Measurements from ENCODE around the gene RAB1B. TPM values are rescaled to one million over a fixed set of nuclear protein-coding genes. Genes with fewer than 3 reads are reported as not detected.

RAB1B gene
- total RNA-seq, 1 experiment from 2014 or later, result 380 TPM

DNA sequence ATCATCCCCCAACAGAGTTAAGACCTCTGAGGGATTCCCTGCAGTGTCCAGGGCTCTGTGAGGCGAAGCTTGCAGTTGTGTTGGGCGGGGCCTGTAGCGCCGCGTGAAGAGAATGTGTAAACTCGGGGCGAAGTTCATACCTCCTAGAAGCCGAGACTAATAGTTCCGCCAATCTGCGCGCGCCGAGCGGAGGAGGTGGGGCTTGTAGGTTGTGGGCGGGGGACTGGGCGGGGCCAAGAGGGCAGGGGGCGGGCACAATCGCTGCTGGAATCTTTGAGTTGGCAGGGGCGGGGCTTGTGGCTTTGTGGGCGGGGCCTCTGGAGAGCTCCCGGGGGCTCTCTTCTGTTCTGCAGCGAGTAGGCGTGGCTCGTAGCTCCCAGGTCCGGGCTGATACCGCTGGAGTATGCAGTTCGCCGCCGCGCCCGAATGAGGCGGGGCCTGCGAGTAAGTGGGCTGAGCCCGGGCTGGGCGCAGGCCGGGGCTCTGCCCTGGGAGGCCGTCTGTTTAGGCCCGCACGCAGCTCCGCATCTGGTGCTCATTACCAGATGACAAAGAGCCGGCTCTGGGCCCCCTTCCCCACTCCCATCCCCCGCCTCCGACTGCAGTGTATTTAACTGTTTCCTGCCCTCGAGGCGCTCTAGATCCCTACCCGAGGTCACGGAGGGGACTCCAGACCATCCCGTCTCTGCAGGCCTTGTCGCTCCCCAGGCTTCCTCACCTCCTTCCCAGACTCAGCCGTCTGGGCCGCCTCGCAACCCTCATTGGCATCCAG is 44.3 kb downstream of the RAB1B start:
- ATAC-seq, result peak; percentile 88
- DNase-seq, result peak; percentile 99
- Histone ChIP-seq H3K9ac (ENCODE audit: low read length) (peak overlapping the region; percentile 36; the same call in 1 of the 2 replicates), H3K9me3 (ENCODE audit: low read length) (no peaks in the 10 kb centered on the region), H3K9me2 (replicated peaks; ENCODE audit: low read length) (no peaks in the 10 kb centered on the region), H3K36me3 (ENCODE audit: low read depth, low read length) (no peaks in the 10 kb centered on the region), H3K4me1 (ENCODE audit: insufficient read depth, low read length) (peaks cover 5% of the 10 kb centered on the region), H4K20me1 (ENCODE audit: low read length) (no peaks in the 10 kb centered on the region), H3K27me3 (ENCODE audit: low read length) (no peaks in the 10 kb centered on the region), H3K4me2 (ENCODE audit: low read length) (peak overlapping the region; percentile 87), H3K79me2 (ENCODE audit: low read length) (no peaks in the 10 kb centered on the region), H3K27ac (ENCODE audit: low read length) (peak overlapping the region; percentile 30; the same call in 1 of the 2 replicates), H2AFZ (ENCODE audit: low read length) (peak overlapping the region; percentile 85), H3F3A (ENCODE audit: low read length, unreplicated experiment) (no peaks in the 10 kb centered on the region), H3K4me3 (ENCODE audit: low read length) (peak overlapping the region; percentile 77)
- BruUV-seq (replicated peaks), result TSS peak; percentile 50
- intact Hi-C loops (cut with micrococcal nuclease), result loop anchor here (1.0 kb wide), 2 partner anchors 16 to 74 kb away; no protein-coding TSS in a partner anchor
- CTCF ChIA-PET, result interaction anchor here (0.5 to 2.3 kb wide), 13 partner anchors 9 to 453 kb away, joined by 3 to 22 read pairs (median 6); partner anchors contain the start of genes RIN1 and YIF1A
- TF ChIP-seq EZH2phosphoT487 (IDR thresholded peaks at IDR 0.05; ENCODE audit: borderline replicate concordance, low read length), result no peak
- TF ChIP-seq, protein P1, sequence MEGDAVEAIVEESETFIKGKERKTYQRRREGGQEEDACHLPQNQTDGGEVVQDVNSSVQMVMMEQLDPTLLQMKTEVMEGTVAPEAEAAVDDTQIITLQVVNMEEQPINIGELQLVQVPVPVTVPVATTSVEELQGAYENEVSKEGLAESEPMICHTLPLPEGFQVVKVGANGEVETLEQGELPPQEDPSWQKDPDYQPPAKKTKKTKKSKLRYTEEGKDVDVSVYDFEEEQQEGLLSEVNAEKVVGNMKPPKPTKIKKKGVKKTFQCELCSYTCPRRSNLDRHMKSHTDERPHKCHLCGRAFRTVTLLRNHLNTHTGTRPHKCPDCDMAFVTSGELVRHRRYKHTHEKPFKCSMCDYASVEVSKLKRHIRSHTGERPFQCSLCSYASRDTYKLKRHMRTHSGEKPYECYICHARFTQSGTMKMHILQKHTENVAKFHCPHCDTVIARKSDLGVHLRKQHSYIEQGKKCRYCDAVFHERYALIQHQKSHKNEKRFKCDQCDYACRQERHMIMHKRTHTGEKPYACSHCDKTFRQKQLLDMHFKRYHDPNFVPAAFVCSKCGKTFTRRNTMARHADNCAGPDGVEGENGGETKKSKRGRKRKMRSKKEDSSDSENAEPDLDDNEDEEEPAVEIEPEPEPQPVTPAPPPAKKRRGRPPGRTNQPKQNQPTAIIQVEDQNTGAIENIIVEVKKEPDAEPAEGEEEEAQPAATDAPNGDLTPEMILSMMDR (conservative IDR thresholded peaks at IDR 0.05; ENCODE audit: low read depth, low read length), result no peak
- TF ChIP-seq EZH2 (IDR thresholded peaks at IDR 0.05; ENCODE audit: low read length, unreplicated experiment), result no peak
- POLR2A ChIA-PET (ENCODE audit: unreplicated experiment), result interaction anchor here (0.5 to 1.4 kb wide), 9 partner anchors 14 to 1302 kb away, joined by 4 to 24 read pairs (median 9); partner anchors contain the start of genes B4GAT1, RIN1 and YIF1A

DNA sequence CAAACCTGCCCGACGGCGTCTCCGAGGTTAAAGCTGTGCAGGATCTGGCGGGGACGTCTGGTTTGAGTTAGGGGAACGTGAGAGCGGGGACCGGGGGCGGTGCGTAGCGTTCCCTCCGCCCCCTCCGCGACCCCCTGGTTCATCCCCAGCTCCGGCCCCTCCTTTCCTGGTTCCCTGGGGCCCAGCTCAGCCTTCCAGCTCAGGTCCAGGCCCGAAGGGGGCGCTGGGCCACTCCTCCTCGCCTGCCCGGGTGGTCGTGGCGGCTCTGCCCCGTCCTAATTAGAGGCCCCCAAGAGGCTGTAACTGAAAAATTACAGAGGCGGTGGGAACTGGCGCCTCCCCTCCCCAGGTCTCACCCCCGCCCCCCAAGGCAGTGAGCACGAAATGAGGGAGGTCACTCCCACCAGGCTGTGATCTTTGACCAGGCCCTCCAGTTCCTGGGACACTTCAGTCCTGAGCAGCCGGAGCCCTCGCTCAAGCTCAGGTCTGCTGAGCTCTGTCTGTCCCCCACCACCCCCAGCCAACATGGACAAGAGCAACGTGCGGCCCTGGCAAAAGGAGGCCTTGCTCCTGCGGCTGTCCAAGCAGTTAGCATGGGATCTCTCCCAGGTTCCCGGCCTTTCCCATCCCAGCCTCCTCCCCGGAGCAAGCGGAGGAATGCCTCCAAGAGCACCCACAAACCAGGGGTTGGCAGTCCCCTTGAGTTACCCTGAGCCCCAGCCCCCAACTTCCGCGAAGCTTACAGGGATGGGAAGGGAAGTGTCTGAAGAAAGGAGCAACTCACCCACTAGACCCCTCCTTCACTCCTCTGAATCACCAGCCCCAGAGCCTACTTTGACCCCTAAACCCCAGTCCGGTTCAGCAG is 45.1 kb downstream of the RAB1B start:
- POLR2A ChIA-PET (ENCODE audit: unreplicated experiment), result interaction anchor here (0.5 to 1.4 kb wide), 5 partner anchors 13 to 1301 kb away, joined by 4 to 24 read pairs (median 9); partner anchors contain the start of genes RIN1 and YIF1A
- no peak for TF ChIP-seq EZH2 (IDR thresholded peaks at IDR 0.05; ENCODE audit: low read length, unreplicated experiment)
- TF ChIP-seq, protein P1 (conservative IDR thresholded peaks at IDR 0.05; ENCODE audit: low read depth, low read length), result no peak
- no peak for TF ChIP-seq EZH2phosphoT487 (IDR thresholded peaks at IDR 0.05; ENCODE audit: borderline replicate concordance, low read length)
- Histone ChIP-seq H4K20me1 (ENCODE audit: low read length) (no peaks in the 10 kb centered on the region), H3K27ac (ENCODE audit: low read length) (no peak overlapping the region), H3F3A (ENCODE audit: low read length, unreplicated experiment) (no peaks in the 10 kb centered on the region), H3K4me1 (ENCODE audit: insufficient read depth, low read length) (peaks cover 5% of the 10 kb centered on the region), H3K4me3 (ENCODE audit: low read length) (peak overlapping the region; percentile 59; the same call in 1 of the 2 replicates), H3K9me3 (ENCODE audit: low read length) (no peaks in the 10 kb centered on the region), H3K9me2 (replicated peaks; ENCODE audit: low read length) (no peaks in the 10 kb centered on the region), H3K4me2 (ENCODE audit: low read length) (peak overlapping the region; percentile 87), H3K27me3 (ENCODE audit: low read length) (no peaks in the 10 kb centered on the region), H3K36me3 (ENCODE audit: low read depth, low read length) (no peaks in the 10 kb centered on the region), H2AFZ (ENCODE audit: low read length) (peak overlapping the region; percentile 84), H3K9ac (ENCODE audit: low read length) (peak overlapping the region; percentile 36; the same call in 1 of the 2 replicates), H3K79me2 (ENCODE audit: low read length) (no peaks in the 10 kb centered on the region)
- no TSS peak for BruUV-seq (replicated peaks)
- CTCF ChIA-PET, result interaction anchor here (0.5 to 2.3 kb wide), 11 partner anchors 8 to 454 kb away, joined by 3 to 22 read pairs (median 8); partner anchors contain the start of genes RIN1 and YIF1A
- intact Hi-C loops (cut with micrococcal nuclease), result no loop called here
- ATAC-seq (no peak), DNase-seq (no peak)

Measured in PC-3 (cell line).